NCI-H146 treated with DMSO at 0.1 percent for 48 hours (cell line): ENCODE results near the gene ABCC3.

ENCODE experiments used
- DNase-seq: peaks from one replicate; lab custom pipeline; 2025; ENCODE audit not compliant: unreplicated experiment; lab: John Stamatoyannopoulos, UW

ABCC3 gene

GRCh38 chr17:50683434-50684287, 49.0 kb downstream of the ABCC3 start:
- no peak for DNase-seq

DNA sequence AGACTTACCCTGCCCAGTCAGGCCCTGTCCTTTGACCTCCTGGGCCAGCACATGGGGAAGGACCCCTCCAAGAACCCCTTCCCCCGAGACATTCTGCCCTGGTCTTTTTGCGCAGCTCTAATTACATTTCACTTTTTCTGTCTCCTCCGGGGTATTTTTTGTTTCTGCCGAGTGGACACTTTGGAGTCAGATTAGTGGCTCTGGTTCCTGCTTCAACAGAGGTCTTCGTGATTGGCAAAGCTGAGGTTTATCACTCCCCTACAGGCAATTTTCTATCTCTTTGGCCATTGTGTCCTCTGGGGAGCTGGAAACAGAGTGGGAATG, 49.6 kb downstream of the ABCC3 start:
- DNase-seq: no peak

- DNase-seq: peak; percentile 29
Measured at GRCh38 chr17:50684612-50685333, 50.1 kb downstream of the ABCC3 start.

DNA sequence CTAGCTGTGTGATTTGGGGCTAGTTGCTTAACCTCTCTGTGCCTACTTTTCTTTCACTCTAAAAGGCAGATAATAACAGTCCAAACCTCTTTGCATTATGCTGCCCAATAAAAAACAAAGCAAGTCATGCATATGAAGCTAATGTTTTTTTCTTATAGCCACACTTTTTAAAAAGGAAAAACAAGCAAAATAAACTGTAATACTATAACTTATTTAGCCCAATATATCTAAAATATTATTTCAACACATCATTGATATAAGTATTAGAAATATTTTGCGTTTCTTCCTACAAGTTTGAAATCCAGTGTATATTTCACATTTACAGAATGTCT, 50.6 kb downstream of the ABCC3 start:
- DNase-seq: no peak

- no peak for DNase-seq
Measured at GRCh38 chr17:50685691-50686493, 51.2 kb downstream of the ABCC3 start.

GRCh38 chr17:50686494-50687199, 52.0 kb downstream of the ABCC3 start:
- no peak for DNase-seq

DNA sequence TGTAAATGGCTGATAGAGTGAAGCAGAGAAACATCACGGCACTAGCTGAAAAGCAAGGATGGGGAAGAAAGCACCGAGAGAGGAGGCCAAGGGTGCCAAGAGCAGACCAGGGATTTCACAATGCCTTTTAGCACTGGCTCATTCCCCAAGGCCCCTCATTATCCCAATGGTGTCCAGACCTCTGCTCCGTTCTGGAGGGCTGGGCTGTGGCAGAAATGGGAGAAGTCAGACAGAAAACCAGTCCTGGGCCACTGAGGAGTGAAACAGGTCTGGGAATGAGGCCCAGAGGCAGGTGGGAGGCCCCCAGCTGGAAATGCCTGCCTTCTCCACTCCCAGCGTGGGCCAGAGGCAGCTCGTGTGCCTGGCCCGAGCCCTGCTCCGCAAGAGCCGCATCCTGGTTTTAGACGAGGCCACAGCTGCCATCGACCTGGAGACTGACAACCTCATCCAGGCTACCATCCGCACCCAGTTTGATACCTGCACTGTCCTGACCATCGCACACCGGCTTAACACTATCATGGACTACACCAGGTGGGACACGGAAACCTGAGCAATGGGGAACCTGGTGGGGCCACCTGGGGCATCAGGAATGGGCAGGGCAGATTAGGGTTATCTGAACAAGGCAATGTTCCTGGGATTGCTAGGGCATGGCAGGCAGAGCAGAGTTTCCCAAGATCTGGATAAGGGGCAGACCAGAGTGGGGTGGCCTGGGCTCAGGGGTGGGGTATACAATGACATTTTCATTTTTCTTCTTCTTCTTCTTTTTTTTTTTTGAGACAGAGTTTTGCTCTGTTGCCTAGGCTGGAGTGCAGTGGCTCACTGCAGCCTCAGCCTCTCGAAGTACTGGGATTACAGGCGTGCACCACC, 52.8 kb downstream of the ABCC3 start:
- DNase-seq: no peak

DNA sequence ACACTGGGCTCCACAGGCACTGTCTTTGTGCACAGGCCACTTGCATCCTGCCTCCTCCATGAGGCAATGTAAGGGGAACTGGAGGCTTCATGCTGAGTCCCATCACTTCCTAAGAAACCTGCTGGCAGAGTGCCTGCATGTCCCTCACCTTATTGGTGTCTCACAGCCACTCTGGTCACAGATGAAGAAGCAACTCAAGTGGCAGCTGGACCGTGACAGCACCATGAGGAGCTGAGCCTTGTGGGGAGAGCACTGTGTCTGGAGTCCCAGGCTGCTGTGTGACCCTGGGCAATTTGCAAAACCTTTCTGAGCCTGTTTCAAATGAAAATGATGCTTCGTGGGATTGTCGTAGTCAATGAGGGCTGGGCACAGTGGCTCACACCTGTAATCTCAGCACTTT, 53.6 kb downstream of the ABCC3 start:
- DNase-seq: no peak

DNA sequence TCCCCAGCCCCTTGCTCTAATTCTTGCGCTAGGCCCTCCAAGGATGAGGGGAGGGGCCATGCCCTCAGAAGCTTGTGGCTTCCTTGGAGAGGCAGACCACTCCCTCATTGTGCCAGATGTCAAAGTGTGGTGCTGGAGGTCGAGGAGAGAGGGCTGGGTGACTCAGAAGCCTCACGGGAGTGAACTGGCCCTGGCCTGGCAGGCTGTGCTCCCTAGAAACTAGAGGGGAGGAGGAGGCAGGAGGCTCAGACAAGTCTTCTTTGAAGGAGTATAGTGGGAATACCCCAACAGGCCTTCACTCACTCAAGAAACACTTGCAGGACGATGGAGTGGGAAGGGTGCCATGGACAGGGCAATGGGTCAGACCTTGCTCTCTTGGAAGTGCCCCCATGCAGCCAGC, 54.6 kb downstream of the ABCC3 start:
- DNase-seq: no peak

GRCh38 chr17:50689956-50690886, 55.5 kb downstream of the ABCC3 start:
- DNase-seq: no peak

GRCh38 chr17:50690887-50691549, 56.3 kb downstream of the ABCC3 start:
- no peak for DNase-seq

- no peak for DNase-seq
Measured at GRCh38 chr17:50691550-50692447, 57.1 kb downstream of the ABCC3 start.

- no peak for DNase-seq
Measured at GRCh38 chr17:50692448-50693035, 57.9 kb downstream of the ABCC3 start.

- DNase-seq: no peak
Measured at GRCh38 chr17:50693036-50693682, 58.5 kb downstream of the ABCC3 start.

DNA sequence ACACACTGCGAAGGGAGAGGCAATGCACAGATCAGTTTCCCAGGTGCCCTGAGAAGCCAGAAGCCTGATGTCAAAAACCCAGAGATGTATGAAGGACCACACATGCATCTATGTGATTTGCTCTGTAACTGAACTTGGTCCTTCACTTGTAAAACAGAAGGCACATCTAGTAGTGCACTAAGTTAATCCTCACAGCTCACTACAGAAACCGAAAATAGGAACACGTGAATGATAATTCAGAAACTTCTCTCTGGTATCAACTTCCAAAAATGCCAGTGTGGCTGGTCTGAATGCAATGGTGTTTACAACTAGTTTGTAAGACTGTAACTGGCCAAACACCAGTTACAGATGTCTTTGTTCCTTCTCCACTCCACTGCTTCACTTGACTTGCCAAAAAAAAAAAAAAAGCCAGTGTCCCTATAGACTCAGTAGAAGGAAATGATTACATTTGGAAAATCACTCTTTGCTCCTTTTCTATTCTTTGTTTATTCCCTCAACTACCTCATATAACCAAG, 61.7 kb downstream of the ABCC3 start:
- no peak for DNase-seq

- DNase-seq: no peak
Measured at GRCh38 chr17:50697062-50697461, 62.4 kb downstream of the ABCC3 start.
